GM18498 (cell line): ENCODE measurements around the gene ATOSB.
A peak's percentile ranks its signal among the peaks of the same experiment; 100 is the strongest.

ENCODE experiments used
- ATAC-seq: cut with Tn5 transposase; IDR thresholded peaks from one replicate; pipeline ENCODE4 v1.9.1; 2021; ENCODE audit warnings: mild to moderate bottlenecking, moderate library complexity; ENCODE audit not compliant: unreplicated experiment

ATOSB gene

GRCh38 chr9:35089434-35089833, 26.2 kb downstream of the ATOSB start:
- ATAC-seq, result no peak

DNA sequence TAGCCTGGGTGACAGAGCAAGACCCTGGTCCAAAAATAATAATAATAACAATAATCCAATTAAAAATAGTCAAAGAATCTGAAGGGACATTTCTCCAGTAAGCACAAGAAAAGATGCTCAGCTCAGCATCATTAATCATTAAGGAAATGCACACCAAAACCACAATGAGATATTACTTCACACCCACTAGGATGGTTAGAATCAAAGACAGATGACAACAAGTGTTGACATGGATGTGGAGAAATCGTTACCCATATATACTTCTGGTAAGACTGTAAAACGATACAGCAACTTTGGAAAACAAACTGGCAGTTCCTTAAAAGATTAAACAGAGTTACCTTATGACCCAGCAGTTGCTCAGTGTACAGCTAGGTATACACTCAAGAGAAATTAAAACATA, 30.6 kb downstream of the ATOSB start:
- no peak for ATAC-seq

- peak; percentile 92 for ATAC-seq
These were observed 36.0 kb downstream of the ATOSB start, which contains the start of gene FANCG for GRCh38 chr9:35079426-35080341. Gene FANCG, minus strand, starts transcription at chr9:35079942. Its CDS starts 418 bp downstream, at chr9:35079524.

DNA sequence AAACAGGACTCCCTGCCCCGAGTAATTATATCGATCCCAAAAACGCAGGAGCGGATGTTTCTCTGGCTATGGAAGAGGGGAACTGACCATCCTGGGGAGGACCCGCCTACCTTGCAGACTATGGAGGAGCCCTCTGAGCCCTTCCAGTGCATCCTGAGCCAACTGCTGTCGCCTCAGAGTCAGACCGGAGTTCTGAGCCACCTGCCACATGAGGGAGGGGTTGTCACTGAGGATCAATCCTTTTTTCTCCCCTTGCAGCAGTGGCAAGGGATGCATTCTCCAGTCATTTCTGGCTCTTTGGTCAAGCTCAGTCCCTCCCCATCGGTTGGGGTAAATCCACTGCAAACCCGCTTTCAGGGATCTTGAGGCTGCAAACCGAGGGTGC, 36.6 kb downstream of the ATOSB start:
- ATAC-seq, result no peak

GRCh38 chr9:35078066-35078465, 37.6 kb downstream of the ATOSB start:
- ATAC-seq, result no peak

DNA sequence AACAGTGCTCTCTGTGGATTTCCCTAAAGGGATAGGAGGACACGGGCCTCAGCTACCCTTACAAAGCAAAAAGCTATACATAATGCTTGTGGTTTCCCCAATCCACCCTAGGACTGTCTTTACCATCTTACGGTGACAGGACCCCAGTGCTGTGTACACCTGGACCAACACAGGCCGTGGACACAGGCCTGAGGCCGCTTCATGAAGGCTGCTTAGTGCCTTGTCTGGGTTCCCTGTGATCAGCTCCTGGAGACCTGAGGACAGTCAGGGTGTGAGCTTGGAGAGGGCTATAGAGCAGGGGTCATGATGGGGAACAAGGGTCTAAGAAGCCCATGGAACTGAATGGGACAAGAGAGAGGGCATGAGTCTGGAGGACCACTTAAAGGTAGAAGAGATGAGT, 38.8 kb downstream of the ATOSB start:
- no peak for ATAC-seq

- no peak for ATAC-seq
These were observed 40.3 kb downstream of the ATOSB start for GRCh38 chr9:35075358-35075757.

DNA sequence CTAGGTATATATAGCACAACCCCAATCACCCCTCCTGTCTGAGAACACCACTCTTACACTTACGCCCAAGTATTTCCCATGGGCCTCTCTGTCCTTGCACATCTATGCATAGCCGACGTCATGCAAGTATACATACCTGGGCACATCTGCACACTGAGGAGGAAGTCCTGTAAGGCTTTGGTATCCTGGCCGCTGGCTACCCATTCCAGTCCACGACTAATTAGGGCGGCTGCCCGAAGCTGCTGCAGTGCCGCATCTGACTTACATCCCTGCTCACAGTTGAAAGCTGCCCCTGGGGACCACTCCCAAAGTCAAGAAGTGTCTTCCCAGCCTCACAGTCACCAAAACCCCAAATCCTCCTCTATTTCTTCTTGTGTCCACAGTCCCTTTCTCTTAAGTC, 40.9 kb downstream of the ATOSB start:
- ATAC-seq, result no peak

DNA sequence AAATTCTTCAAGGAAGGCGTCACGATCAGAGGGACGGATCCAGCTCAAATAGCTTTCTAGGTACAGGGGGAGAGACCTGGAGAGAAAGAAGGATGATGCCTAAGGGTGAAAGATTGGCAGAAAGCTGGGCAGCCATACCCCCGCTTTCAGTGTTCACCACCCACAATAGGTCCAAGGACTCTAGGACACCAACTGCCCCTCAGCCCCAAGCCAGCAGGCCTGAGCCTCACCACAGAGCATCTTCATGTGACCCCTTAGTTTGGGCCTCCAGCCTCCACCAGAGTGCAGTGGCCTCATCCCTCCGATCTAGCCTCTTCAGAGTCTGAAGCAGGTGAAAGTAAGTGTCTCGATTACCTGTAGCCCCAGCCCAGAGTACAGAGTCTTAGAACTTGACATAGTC, 41.5 kb downstream of the ATOSB start:
- no peak for ATAC-seq

- ATAC-seq, result no peak
These were observed 42.4 kb downstream of the ATOSB start for GRCh38 chr9:35073279-35073612.

GRCh38 chr9:35072461-35073278, 43.0 kb downstream of the ATOSB start, which contains the start of gene VCP:
Gene VCP, minus strand, starts transcription at chr9:35072625. Its CDS starts 272 bp downstream, at chr9:35072353.
- peak; percentile 84 for ATAC-seq

DNA sequence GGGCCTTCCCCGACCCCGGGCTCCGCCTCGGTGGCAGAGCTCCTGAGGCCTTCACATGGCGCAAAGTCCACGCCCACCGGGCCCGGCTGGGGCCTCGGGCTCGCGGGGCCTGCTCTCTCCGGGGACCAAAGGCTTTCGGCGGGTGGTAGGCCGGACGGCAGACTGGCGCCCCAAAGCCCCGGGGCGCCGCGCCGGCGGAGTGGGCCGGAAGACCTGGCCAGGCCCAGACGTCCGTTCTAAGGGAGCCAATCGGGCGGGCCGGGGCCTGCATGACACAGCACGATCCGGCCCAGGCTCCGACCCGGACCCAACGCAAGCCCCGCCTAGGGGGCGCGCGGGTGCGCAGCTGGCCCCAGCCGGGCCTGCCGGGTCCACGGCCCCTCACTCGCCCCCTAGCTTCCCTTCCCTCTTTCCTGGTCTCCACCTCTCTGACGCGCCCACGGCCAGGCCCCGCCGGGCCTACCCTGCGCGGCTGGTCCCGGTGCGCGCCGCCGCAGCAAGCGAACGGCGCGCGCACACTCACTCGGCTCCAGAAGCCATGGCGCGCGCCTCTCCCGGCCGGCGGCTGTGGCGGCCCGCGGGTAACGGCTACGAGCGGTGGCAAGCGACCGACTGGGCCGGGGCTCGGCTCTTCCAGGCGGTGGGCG, 43.7 kb downstream of the ATOSB start:
- peak; percentile 56 for ATAC-seq

GRCh38 chr9:35070823-35071813, 44.5 kb downstream of the ATOSB start:
- no peak for ATAC-seq

- ATAC-seq, result no peak
These were observed 46.6 kb downstream of the ATOSB start for GRCh38 chr9:35069020-35069419.

DNA sequence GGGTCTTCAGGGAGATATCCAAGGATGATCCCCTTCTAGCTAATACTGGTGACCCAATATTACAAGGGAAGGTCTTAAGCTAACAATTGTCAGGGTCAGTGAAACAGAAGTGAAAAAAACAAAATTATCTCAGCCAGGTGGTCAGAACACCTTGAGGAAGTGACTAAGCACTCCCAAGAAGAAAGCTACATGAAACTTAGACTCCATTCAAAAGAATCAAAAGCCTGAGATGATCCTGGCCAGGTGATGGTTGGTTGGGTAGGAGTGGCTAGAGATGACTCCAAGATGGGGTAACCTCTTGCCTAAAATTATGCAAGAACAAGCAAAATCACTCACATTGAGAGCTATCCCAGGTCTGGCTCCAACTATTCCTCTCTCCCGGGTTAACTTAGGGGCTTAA, 48.6 kb downstream of the ATOSB start:
- no peak for ATAC-seq

- no peak for ATAC-seq
These were observed 55.0 kb downstream of the ATOSB start for GRCh38 chr9:35060548-35061207.

DNA sequence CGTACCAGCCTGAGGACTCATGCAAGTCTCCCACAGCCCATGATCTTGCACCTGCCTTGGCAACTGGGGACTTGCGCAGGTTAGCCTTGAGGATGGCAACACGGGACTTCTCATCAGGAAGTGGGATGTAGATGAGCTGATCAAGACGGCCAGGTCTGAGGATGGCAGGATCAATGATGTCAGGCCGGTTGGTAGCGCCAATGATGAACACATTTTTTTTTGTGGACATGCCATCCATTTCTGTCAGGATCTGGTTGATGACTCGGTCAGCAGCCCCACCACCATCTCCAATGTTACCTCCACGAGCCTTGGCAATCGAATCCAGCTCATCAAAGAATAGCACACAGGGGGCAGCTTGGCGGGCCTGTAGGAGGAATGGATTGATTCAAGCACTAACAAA, 56.2 kb downstream of the ATOSB start:
- ATAC-seq, result no peak

GRCh38 chr9:35057271-35057620, 58.4 kb downstream of the ATOSB start:
- ATAC-seq, result no peak

DNA sequence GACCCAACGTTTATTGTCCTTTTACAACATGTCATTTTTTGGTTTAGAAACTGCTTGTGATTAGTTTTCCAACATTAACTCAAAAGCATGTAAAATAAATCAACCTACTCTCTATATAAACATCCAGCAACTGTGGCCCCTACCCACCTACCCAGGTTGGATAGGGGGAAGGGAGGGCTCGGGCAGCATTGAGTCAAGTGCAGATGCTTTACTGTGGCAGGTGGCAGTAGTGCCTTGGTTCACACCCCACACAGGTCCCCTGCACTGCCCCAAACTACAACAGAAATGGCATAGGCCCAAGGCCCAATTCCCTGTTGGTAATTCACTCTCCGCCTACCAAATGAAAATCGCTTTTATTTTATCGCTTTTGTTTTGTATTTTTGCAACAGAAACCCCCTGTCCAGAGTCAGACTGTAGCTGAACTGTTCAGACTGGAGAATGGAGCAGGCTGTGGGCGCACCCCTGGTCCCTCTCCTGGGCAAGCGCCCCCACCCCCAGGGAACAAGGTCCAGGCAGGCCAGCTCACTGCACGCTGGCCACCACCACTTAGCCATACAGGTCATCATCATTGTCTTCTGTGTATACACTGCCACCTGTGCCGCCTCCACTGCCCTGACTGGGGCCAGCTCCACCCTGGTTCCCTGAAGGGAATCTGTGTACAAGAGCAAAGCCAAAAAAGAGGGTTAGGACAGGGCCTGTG, 58.9 kb downstream of the ATOSB start:
- ATAC-seq, result no peak
